Karpas-422 (cell line): Measurements from ENCODE around the gene ST6GALNAC6. TPM values are rescaled to one million over a fixed set of nuclear protein-coding genes. Genes with fewer than 3 reads are reported as not detected.
A peak's percentile ranks its signal among the peaks of the same experiment; 100 is the strongest.
"Not testable (repeated sequence)": the region's sequence is repeated elsewhere in the genome, so short reads cannot be mapped to it uniquely, and the experiment has no call there.

ENCODE experiments used
- DNase-seq: peaks from one replicate; pipeline ENCODE4 v3.0.0-alpha.2; 2015
- H2AFZ ChIP-seq: fragments of 200-600 bp; sonication (generic); 2 replicates; pipeline ENCODE4 v1.6.1; 2014; ENCODE audit warnings: antibody characterized with exemption, low read length, mixed read lengths
- H3K27ac ChIP-seq: fragments of 200-600 bp; sonication (generic); 2 replicates; pipeline ENCODE4 v1.5.1; 2014; ENCODE audit warnings: mild to moderate bottlenecking, low read length, moderate library complexity
- H3K27me3 ChIP-seq: fragments of 200-600 bp; sonication (generic); 2 replicates; pipeline ENCODE4 v1.6.1; 2014; ENCODE audit warnings: low read length, mixed read lengths
- H3K36me3 ChIP-seq: fragments of 200-600 bp; sonication (generic); 2 replicates; pipeline ENCODE4 v1.6.1; 2014; ENCODE audit warnings: low read length, mixed read lengths; ENCODE audit not compliant: insufficient read depth
- H3K4me1 ChIP-seq: fragments of 200-600 bp; sonication (generic); 2 replicates; pipeline ENCODE4 v1.6.1; 2014; ENCODE audit warnings: mild to moderate bottlenecking, low read length, mixed read lengths
- H3K4me2 ChIP-seq: fragments of 200-600 bp; sonication (generic); 2 replicates; pipeline ENCODE4 v1.6.1; 2014; ENCODE audit warnings: low read length, low read depth, mild to moderate bottlenecking; ENCODE audit not compliant: poor library complexity, severe bottlenecking
- H3K4me3 ChIP-seq: fragments of 200-600 bp; sonication (generic); 2 replicates; pipeline ENCODE4 v1.5.1; 2014; ENCODE audit warnings: mild to moderate bottlenecking, antibody characterized with exemption, low read length, mixed read lengths
- H3K79me2 ChIP-seq: fragments of 200-600 bp; sonication (generic); 2 replicates; pipeline ENCODE4 v1.6.1; 2014; ENCODE audit warnings: mild to moderate bottlenecking, low read length, mixed read lengths
- H3K9ac ChIP-seq: fragments of 200-600 bp; sonication (generic); 2 replicates; pipeline ENCODE4 v1.6.0; 2014; ENCODE audit warnings: low read length
- H3K9me2 ChIP-seq: fragments of 200-600 bp; sonication (generic), shearing (Covaris generic); replicated peaks from 2 replicates; pipeline ENCODE4 v1.6.0; 2014; ENCODE audit warnings: mild to moderate bottlenecking, low read length, moderate library complexity; ENCODE audit not compliant: insufficient read depth
- H3K9me3 ChIP-seq: fragments of 300-700, 200-600 bp; sonication (generic); 2 replicates; pipeline ENCODE4 v1.6.1; 2014; ENCODE audit warnings: low read length, mixed read lengths
- H4K20me1 ChIP-seq: fragments of 200-600 bp; sonication (generic); 2 replicates; pipeline ENCODE4 v1.6.1; 2014; ENCODE audit warnings: mild to moderate bottlenecking, antibody characterized with exemption, low read length, low read depth; ENCODE audit not compliant: insufficient read depth
- total RNA-seq: library from RNA; depleted of rRNA; stranded (reverse); fragments of >200 nt; shearing (Covaris generic); gene quantifications from 2 replicates; pipeline ENCODE4 v1.2.3, GENCODE V29; 2014; ENCODE audit warnings: low replicate concordance

The ST6GALNAC6 gene
- total RNA-seq, 1 experiment from 2014 or later: 21.7 TPM

DNA sequence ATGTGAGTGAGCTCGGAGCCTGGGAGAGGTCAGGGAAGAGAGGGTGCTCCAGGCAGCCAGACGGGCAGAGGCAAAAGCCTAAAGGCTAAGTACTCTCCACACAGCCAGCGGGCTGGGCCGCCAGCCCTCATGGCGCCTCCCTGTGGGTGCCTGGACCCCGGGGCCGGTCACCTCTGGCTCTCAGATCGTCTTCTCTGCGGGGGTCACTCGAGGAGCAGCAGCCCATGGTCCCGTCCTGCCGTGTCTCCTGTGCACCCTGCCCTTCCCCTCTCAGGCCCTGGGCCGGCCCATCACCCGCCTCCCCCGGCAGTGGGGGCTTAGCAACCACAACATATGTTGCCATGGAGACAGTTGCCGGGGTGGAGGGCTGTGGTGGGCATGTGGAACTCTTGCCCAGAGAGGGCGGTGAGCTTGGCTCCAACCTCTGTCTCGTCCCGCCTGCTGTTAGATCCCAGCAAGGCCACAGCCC, 26.1 kb downstream of the ST6GALNAC6 start:
- Histone ChIP-seq H3K27ac (no peak overlapping the region), H3K9ac (no peak overlapping the region)

DNA sequence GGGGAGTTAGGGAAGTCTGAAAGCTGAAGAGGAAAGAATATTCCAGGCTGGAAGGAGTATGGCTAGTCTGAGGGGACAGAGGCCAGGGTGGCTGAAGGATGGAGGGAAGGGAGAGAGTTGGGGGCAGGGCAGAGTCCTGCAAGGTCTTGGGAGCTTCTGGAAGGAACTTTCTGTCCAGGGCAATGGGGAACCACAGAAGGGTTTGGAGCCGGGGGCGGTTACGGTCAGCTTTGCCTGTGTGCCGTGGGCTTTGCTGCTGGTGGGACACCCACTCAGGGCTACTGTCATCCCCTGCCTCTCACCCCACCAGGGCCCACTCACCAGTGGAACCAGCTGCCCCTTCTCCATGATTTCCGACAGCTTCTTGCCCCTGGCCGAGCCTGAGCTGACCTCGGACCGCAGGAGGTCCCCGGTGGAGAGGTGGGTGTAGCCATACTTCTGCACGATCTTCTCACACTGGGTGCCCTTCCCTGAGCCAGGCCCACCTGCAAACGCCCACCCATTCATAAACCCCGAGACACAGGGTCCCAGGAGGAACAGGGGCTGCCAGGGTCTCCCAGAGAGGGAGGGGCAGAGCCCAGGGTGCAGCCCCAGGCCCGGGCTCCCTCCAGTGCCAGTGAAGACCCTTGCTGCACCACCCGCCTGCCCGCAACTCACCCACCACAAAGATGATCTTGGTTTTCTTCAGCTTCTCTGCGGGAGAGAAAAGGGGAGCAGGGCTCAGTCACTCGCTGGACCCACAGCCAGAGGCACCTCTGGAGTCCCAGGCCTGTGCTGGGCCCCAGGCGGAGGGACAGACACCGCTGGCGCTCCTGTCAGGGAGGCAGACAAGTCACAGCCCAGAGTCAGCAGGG, 26.8 kb downstream of the ST6GALNAC6 start:
- no peaks in the 10 kb centered on the region for H3K9me2 ChIP-seq
- H2AFZ ChIP-seq: no peak overlapping the region
- H3K27me3 ChIP-seq: no peaks in the 10 kb centered on the region
- H3K4me3 ChIP-seq: no peak overlapping the region
- no peak overlapping the region for H3K27ac ChIP-seq
- no peaks in the 10 kb centered on the region for H4K20me1 ChIP-seq
- no peaks in the 10 kb centered on the region for H3K79me2 ChIP-seq
- DNase-seq: no peak
- H3K36me3 ChIP-seq: no peaks in the 10 kb centered on the region
- no peak overlapping the region for H3K4me2 ChIP-seq
- no peaks in the 10 kb centered on the region for H3K4me1 ChIP-seq
- no peaks in the 10 kb centered on the region for H3K9me3 ChIP-seq
- no peak overlapping the region for H3K9ac ChIP-seq

More for the DNA sequence above, 26.1 kb downstream of the ST6GALNAC6 start:
- DNase-seq: no peak
- no peaks in the 10 kb centered on the region for H3K79me2 ChIP-seq
- H3K4me1 ChIP-seq: no peaks in the 10 kb centered on the region
- H3K9me2 ChIP-seq: no peaks in the 10 kb centered on the region
- H3K4me2 ChIP-seq: no peak overlapping the region
- H3K36me3 ChIP-seq: no peaks in the 10 kb centered on the region
- no peaks in the 10 kb centered on the region for H3K27me3 ChIP-seq
- H4K20me1 ChIP-seq: no peaks in the 10 kb centered on the region
- no peak overlapping the region for H3K4me3 ChIP-seq
- no peaks in the 10 kb centered on the region for H3K9me3 ChIP-seq
- no peak overlapping the region for H2AFZ ChIP-seq

DNA sequence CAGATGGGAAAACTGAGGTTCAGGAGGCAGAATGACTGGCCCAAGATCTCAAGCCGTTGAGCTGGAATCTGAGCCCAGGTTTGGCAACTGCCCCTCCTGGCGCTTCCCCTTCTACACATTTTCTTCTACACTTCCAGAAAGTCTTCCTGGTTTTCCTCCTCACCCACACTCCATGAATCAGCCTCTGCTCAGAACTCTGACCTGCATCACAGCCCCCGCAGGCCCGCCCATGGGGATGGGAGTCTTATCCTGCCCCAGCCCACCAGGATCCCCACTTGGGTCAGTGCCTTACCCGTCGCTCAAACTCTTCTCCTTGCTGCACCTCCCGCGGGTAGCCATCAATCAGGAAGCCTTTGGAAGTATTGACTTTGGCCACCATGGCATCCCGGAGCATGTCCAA, 27.9 kb downstream of the ST6GALNAC6 start:
- no peak overlapping the region for H3K9ac ChIP-seq
- no peaks in the 10 kb centered on the region for H3K9me2 ChIP-seq
- H3K4me3 ChIP-seq: no peak overlapping the region
- no peaks in the 10 kb centered on the region for H3K36me3 ChIP-seq
- no peaks in the 10 kb centered on the region for H3K9me3 ChIP-seq
- H3K27me3 ChIP-seq: no peaks in the 10 kb centered on the region
- H4K20me1 ChIP-seq: no peaks in the 10 kb centered on the region
- H3K4me2 ChIP-seq: no peak overlapping the region
- DNase-seq: no peak
- H3K4me1 ChIP-seq: no peaks in the 10 kb centered on the region
- H3K27ac ChIP-seq: no peak overlapping the region
- H3K79me2 ChIP-seq: no peaks in the 10 kb centered on the region
- no peak overlapping the region for H2AFZ ChIP-seq

DNA sequence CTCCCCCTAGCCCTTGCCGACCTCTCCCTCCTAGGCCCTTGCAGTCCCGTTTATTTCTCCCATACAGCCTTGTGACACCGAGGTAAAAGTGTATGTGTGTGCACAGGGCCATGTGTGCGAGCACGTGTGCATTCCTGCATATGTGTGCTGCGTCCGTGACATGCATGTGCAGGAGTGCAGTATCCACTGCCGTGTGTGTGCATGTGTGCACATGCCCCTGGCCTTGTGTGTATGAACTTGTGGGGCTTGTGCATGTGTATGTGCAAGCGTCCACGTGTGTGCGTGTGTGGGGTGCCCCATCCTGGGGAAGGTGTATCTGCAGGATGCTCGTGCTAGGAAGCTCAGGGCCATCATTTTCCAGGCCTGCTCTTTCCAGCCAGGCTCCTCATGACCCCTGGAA, 28.5 kb downstream of the ST6GALNAC6 start:
- Histone ChIP-seq H3K4me2 (no peak overlapping the region), H4K20me1 (no peaks in the 10 kb centered on the region), H3K4me3 (no peak overlapping the region), H3K4me1 (no peaks in the 10 kb centered on the region), H3K27me3 (no peaks in the 10 kb centered on the region), H2AFZ (no peak overlapping the region), H3K9ac (no peak overlapping the region), H3K27ac (no peak overlapping the region), H3K36me3 (no peaks in the 10 kb centered on the region), H3K9me2 (no peaks in the 10 kb centered on the region), H3K9me3 (no peaks in the 10 kb centered on the region), H3K79me2 (no peaks in the 10 kb centered on the region)
- no peak for DNase-seq

DNA sequence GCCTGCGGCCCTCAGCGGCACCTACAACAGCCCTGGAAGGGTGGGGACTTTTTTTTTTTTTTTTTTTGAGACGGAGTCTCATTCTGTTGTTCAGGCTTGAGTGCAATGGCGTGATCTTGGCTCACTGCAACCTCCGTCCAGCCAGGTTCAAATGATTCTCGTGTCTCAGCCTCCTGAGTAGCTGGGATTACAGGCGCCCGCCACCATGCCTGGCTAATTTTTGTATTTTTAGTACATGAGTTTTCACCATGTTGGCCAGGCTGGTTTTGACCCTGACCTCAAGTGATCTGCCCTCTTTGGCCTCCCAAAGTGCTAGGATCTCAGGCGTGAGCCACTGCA, 29.3 kb downstream of the ST6GALNAC6 start:
- not testable (repeated sequence) for H4K20me1 ChIP-seq, H3K4me3 ChIP-seq, H3K4me1 ChIP-seq, H3K9me2 ChIP-seq, H3K9me3 ChIP-seq, H3K9ac ChIP-seq, H2AFZ ChIP-seq, H3K36me3 ChIP-seq, DNase-seq, H3K27me3 ChIP-seq, H3K79me2 ChIP-seq, H3K4me2 ChIP-seq, H3K27ac ChIP-seq

DNA sequence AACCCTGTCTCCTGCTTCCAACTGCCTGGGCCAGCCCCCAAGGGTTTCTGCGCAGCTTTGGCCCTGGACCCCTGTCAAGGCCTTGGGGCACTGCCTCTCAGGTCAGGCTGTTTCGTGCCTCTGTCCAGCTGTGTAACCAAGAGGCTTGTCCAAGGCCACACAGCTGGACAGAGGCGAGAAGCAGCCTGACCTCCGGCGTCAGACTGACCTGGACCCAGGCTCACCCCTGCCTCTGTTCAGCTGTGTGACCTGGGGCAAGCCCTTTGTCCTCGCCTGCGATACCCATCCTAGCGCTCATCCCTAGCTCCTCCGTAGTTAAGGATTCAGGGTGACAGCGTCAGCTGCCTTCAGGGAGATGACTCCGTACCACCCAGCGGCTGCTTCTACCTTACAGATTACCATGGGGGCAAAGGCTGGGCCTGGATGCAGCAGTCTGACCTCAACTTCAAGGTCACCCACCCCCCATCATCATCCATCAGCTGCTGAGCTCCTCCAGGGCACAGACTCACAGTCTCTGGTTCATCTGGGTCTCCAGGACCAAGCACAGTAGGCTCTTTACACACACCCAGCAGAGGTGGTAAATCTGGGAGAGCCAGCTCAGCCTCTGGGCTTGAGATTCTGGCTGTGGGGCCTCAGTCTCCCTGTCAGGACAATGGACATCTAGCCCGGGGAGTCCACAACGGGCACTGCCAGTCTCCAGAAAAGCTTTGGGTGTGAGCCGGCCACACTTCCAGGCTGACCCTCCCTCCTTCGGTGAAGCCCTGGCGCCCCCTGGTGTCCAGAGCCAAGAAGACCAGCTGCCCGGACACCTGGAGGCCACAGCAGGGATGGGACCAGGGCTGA, 29.9 kb downstream of the ST6GALNAC6 start:
- no peaks in the 10 kb centered on the region for H3K36me3 ChIP-seq
- no peak overlapping the region for H3K27ac ChIP-seq
- no peaks in the 10 kb centered on the region for H3K79me2 ChIP-seq
- no peak overlapping the region for H2AFZ ChIP-seq
- H3K9ac ChIP-seq: no peak overlapping the region
- no peaks in the 10 kb centered on the region for H3K9me2 ChIP-seq
- no peaks in the 10 kb centered on the region for H3K9me3 ChIP-seq
- H3K4me1 ChIP-seq: no peaks in the 10 kb centered on the region
- no peaks in the 10 kb centered on the region for H4K20me1 ChIP-seq
- H3K4me3 ChIP-seq: no peak overlapping the region
- H3K27me3 ChIP-seq: no peaks in the 10 kb centered on the region
- peak; percentile 92 for DNase-seq
- H3K4me2 ChIP-seq: no peak overlapping the region

DNA sequence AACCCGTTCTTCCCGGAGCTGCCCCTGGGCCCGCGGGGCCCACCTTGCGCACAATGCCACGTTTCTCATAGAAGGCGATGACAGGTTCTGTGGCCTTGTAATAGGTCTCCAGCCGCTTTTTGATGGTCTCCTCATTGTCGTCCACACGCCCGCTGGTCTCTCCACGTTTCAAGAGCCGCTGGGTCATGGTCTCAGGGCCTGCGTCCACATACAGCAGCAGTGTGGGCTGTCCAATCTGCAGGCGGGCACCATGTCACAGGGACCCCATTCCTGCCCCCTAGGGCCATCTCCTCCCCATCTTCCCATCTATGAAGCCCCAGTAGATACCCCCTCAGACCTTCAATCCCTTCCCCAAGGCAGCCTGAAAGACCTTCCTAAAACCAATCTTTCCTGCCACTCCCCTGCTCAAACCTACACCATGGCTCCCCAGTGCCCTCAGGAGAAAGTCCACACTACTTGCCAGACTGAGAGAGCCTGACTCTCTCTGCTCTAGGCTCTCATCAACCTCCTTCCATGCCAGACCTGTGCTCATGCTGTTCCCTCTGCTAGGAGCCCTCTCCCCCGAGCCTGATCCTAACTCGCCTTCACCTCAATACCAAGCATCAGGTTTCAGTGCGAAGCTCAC, 31.0 kb downstream of the ST6GALNAC6 start:
- H3K9ac ChIP-seq: no peak overlapping the region
- H3K27ac ChIP-seq: no peak overlapping the region

More for the DNA sequence above, 31.0 kb downstream of the ST6GALNAC6 start:
- no peaks in the 10 kb centered on the region for H3K27me3 ChIP-seq
- H3K4me1 ChIP-seq: no peaks in the 10 kb centered on the region
- DNase-seq: no peak
- H3K9me2 ChIP-seq: no peaks in the 10 kb centered on the region
- H3K4me3 ChIP-seq: no peak overlapping the region
- no peaks in the 10 kb centered on the region for H3K36me3 ChIP-seq
- H2AFZ ChIP-seq: no peak overlapping the region
- no peaks in the 10 kb centered on the region for H4K20me1 ChIP-seq
- H3K79me2 ChIP-seq: no peaks in the 10 kb centered on the region
- no peaks in the 10 kb centered on the region for H3K9me3 ChIP-seq
- H3K4me2 ChIP-seq: no peak overlapping the region
